ENCODE results near the gene SLC39A11. TPM values are rescaled to one million over a fixed set of nuclear protein-coding genes. Genes with fewer than 3 reads are reported as not detected.

SLC39A11 gene
- total RNA-seq, 1 experiment from 2014 or later, result 15.2 TPM

DNA sequence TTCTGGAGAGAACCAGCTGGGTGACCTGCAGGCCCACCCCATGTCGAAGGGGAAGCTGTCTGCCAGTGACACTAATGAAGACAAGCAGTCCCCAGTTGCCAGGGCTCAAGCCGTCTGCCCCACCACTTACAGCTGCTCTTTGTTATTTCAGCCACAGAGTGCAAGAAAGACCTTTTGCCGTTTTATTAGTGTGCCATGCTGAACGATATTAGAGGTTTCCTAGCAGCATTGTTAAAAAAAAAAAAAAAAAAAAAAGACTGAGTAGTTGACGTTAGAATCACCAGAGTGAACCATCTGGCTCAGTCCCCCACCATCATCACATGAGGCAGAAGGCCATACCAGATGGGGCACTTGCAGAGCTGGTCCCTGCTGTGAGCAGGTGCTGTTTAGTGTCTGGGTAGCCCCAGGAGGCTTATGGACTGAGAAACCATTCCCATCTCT, 26.5 kb upstream of the SLC39A11 start:
- Histone ChIP-seq H2BK120ac (ENCODE audit: low read depth, low read length, poor library complexity, severe bottlenecking) (no peak overlapping the region), H3K9me3 (ENCODE audit: control insufficient read depth, low read depth, low read length) (no peaks in the 10 kb centered on the region), H2AK5ac (ENCODE audit: insufficient read length, low read length) (no peak overlapping the region), H4K91ac (ENCODE audit: insufficient read length, low read depth, low read length) (no peak overlapping the region), H4K8ac (replicated peaks; ENCODE audit: insufficient read length, low read depth, low read length) (no peak overlapping the region), H3K4ac (ENCODE audit: low read depth, low read length) (no peak overlapping the region), H2AFZ (ENCODE audit: low read length) (no peak overlapping the region), H3K4me1 (ENCODE audit: insufficient read depth, low read length) (no peaks in the 10 kb centered on the region), H3K23me2 (ENCODE audit: insufficient read length, low read depth, low read length, poor library complexity, severe bottlenecking) (no peaks in the 10 kb centered on the region), H3K18ac (ENCODE audit: insufficient read length, low read depth, low read length) (no peak overlapping the region), H2BK12ac (ENCODE audit: insufficient read length, low read depth, low read length) (no peak overlapping the region), H3K79me2 (ENCODE audit: insufficient read depth, low read length) (no peaks in the 10 kb centered on the region), H3K79me1 (ENCODE audit: insufficient read depth, low read depth, low read length, poor library complexity, severe bottlenecking) (no peaks in the 10 kb centered on the region), H3K4me2 (ENCODE audit: insufficient read depth, insufficient read length, low read length) (no peak overlapping the region), H2BK20ac (ENCODE audit: low read depth, low read length, poor library complexity, severe bottlenecking) (no peak overlapping the region), H3K56ac (ENCODE audit: insufficient read length, low read depth, low read length) (no peak overlapping the region), H4K20me1 (ENCODE audit: control insufficient read depth, insufficient read depth, insufficient read length) (no peaks in the 10 kb centered on the region), H3K27ac (ENCODE audit: insufficient read length, low read depth, low read length) (no peak overlapping the region), H2BK5ac (ENCODE audit: insufficient read length, low read length) (no peak overlapping the region), H3K14ac (ENCODE audit: insufficient read depth, low read length) (no peak overlapping the region), H2BK15ac (ENCODE audit: low read depth, low read length) (no peak overlapping the region), H3K27me3 (ENCODE audit: insufficient read depth, low read length) (no peaks in the 10 kb centered on the region), H3T11ph (ENCODE audit: low read length) (no peak overlapping the region), H3K23ac (ENCODE audit: insufficient read length, low read depth, low read length) (no peak overlapping the region), H3K9ac (ENCODE audit: extremely low read depth, insufficient read length, low read length) (no peak overlapping the region), H4K5ac (ENCODE audit: insufficient read length, low read depth, low read length) (no peak overlapping the region)
- Mint-ChIP-seq H3K4me1 (peaks cover 7 to 11% of the 10 kb centered on the region in 2 experiments; a peak in 3 of 4 replicates), H3K27ac (no peak overlapping the region), H3K9me3 (no peaks in the 10 kb centered on the region; a peak in 1 of 5 replicates), H3K4me3 (no peak overlapping the region), H3K27me3 (ENCODE audit: low read depth) (no peaks in the 10 kb centered on the region; the same call in 1 of the 2 replicates), H3K36me3 (ENCODE audit: insufficient read depth in 1 of 3, low read depth in 3 of 3) (no peaks in the 10 kb centered on the region; a peak in 1 of 7 replicates)
- DNase-seq, result no peak
- WGBS (ENCODE audit: extremely low coverage, insufficient read length, low lambda C conversion rate), result no CpG with 5 or more reads among the region's 5 CpGs
- TF ChIP-seq, protein P1, sequence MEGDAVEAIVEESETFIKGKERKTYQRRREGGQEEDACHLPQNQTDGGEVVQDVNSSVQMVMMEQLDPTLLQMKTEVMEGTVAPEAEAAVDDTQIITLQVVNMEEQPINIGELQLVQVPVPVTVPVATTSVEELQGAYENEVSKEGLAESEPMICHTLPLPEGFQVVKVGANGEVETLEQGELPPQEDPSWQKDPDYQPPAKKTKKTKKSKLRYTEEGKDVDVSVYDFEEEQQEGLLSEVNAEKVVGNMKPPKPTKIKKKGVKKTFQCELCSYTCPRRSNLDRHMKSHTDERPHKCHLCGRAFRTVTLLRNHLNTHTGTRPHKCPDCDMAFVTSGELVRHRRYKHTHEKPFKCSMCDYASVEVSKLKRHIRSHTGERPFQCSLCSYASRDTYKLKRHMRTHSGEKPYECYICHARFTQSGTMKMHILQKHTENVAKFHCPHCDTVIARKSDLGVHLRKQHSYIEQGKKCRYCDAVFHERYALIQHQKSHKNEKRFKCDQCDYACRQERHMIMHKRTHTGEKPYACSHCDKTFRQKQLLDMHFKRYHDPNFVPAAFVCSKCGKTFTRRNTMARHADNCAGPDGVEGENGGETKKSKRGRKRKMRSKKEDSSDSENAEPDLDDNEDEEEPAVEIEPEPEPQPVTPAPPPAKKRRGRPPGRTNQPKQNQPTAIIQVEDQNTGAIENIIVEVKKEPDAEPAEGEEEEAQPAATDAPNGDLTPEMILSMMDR (conservative IDR thresholded peaks at IDR 0.05), result no peak
